Measurements from ENCODE around the gene PDRG1.

GRCh38 chr20:31953556-31954148 lies 1.8 kb upstream of the PDRG1 start:
- TF ChIP-seq CTCF (IDR thresholded peaks at IDR 0.05) (no peak), POLR2A (IDR thresholded peaks at IDR 0.05) (no peak)
